GM23248 (cell line): ENCODE data around the gene MPZL2.
"Not testable (repeated sequence)": the region's sequence is repeated elsewhere in the genome, so short reads cannot be mapped to it uniquely, and the experiment has no call there.

ENCODE experiments used
- EZH2 ChIP-seq: fragments of 200-600 bp; sonication (generic); IDR thresholded peaks from 2 replicates; pipeline ENCODE4 v1.6.1; 2018; ENCODE audit warnings: antibody characterized with exemption, mild to moderate bottlenecking; ENCODE audit not compliant: insufficient read depth, poor library complexity, severe bottlenecking
- EZH2phosphoT487 ChIP-seq: fragments of 200-600 bp; sonication (generic); IDR thresholded peaks from 2 replicates; pipeline ENCODE4 v1.6.1; 2018; ENCODE audit warnings: antibody characterized with exemption, moderate library complexity, mild to moderate bottlenecking, low read depth; ENCODE audit not compliant: insufficient read depth

- TF ChIP-seq EZH2, EZH2phosphoT487: not testable (repeated sequence)
Measured at GRCh38 chr11:118308995-118309528, 45.0 kb upstream of the MPZL2 start.
